ELR (cell line): ENCODE data around the gene DPP3.
"Not testable (repeated sequence)": the region's sequence is repeated elsewhere in the genome, so short reads cannot be mapped to it uniquely, and the experiment has no call there.

Source experiments
- DNase-seq: peaks from one replicate; pipeline ENCODE4 v3.0.0-alpha.2; 2015; ENCODE audit warnings: low read depth

The DPP3 gene, protein sequence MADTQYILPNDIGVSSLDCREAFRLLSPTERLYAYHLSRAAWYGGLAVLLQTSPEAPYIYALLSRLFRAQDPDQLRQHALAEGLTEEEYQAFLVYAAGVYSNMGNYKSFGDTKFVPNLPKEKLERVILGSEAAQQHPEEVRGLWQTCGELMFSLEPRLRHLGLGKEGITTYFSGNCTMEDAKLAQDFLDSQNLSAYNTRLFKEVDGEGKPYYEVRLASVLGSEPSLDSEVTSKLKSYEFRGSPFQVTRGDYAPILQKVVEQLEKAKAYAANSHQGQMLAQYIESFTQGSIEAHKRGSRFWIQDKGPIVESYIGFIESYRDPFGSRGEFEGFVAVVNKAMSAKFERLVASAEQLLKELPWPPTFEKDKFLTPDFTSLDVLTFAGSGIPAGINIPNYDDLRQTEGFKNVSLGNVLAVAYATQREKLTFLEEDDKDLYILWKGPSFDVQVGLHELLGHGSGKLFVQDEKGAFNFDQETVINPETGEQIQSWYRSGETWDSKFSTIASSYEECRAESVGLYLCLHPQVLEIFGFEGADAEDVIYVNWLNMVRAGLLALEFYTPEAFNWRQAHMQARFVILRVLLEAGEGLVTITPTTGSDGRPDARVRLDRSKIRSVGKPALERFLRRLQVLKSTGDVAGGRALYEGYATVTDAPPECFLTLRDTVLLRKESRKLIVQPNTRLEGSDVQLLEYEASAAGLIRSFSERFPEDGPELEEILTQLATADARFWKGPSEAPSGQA

GRCh38 chr11:66480117-66480938, at the start of gene DPP3:
Gene DPP3 (plus strand): TSS chr11:66480434. CDS start chr11:66482201, 1,767 bp downstream.
- DNase-seq, result peak; percentile 97

- not testable (repeated sequence) for DNase-seq
Observed at GRCh38 chr11:66431287-66431686, 48.9 kb upstream of the DPP3 start.

- not testable (repeated sequence) for DNase-seq
Observed at GRCh38 chr11:66431871-66432329, 48.3 kb upstream of the DPP3 start.

- DNase-seq, result no peak
Observed at GRCh38 chr11:66432597-66432996, 47.6 kb upstream of the DPP3 start.

GRCh38 chr11:66437979-66438503, 42.2 kb upstream of the DPP3 start:
- no peak for DNase-seq

- peak; percentile 96 for DNase-seq
Observed at GRCh38 chr11:66438504-66439466, 41.4 kb upstream of the DPP3 start, which contains the start of gene MRPL11. Gene MRPL11 (minus strand): TSS chr11:66438848. CDS start chr11:66438754, 94 bp downstream.

- DNase-seq, result not testable (repeated sequence)
Observed at GRCh38 chr11:66440101-66440939, 39.9 kb upstream of the DPP3 start.

GRCh38 chr11:66440940-66441282, 39.3 kb upstream of the DPP3 start:
- not testable (repeated sequence) for DNase-seq

- DNase-seq, result peak; percentile 96
Observed at GRCh38 chr11:66443602-66444001, 36.6 kb upstream of the DPP3 start.

DNA sequence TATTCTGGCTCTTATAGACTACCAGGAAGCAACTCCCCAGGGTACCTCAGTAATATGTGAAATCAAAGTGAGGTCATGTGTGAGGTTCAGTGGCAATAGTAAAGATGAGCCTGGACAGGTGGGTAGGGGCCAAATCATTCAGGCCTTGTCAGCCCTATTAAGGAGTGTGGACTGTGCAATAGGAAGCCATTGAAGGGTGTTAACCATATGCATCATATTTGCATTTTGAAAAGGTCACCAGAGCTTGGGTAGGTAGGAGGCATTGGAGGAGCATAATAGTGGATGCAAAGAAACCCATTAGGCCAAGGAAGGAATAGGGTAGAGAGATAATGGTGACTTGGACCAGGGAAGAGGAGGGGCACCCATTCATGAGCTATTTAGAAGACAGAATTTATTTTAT, 33.2 kb upstream of the DPP3 start:
- DNase-seq, result no peak

DNA sequence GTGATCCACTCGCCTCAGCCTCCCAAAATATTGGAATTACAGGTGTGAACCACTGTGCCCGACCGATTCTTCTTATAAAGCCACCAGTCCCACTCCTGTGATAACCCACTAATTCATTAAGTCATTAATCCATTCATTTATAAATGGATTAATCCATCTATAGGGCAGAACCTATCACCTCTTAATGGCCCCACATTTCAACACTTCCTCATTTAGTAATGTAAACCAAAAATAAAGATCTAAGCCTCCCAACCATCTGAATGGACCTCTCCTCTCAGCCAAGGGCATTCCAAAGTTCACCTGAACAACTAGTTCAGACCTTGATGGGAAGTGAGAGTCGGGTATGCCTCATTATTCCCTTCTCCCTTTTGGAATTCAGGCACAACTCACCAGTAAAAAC, 31.7 kb upstream of the DPP3 start:
- no peak for DNase-seq

DNA sequence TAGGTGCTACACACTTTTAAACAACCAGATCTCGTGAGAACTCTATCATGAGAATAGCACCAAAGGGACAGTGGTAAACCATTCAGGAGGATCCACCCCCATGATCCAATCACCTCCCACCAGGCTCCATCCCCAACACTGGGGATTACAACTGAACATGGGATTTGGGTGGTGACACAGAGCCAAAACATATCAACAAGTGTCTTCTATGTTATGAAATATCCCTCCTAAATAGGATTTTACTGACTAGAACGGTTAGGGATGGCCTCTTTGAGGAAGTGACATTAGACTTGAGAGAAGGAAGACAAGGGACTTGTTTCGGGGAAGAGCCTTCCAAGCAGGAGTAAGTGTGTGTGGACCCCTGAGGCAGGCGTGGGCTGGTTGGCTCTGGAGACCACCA, 29.7 kb upstream of the DPP3 start:
- DNase-seq, result no peak

DNA sequence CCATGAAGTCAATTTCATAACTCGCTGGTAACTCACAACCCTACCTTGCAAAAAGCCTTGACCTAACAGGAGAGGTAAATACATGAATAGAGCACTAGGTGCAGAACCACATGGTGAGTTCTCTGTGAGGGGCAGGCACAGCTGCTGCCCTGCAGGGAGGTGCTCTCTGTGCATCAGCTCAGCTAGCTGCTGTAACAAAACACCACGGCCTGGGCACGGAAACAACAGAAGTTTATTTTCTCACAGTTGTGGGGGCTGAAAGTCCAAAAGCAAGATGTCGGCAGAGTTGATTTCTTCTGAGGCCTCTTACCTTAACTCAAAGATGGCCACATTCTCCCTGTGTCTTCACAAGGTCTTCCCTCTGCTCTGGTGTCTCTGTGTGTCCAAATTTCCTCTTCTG, 28.6 kb upstream of the DPP3 start:
- no peak for DNase-seq

GRCh38 chr11:66454247-66454646, 26.0 kb upstream of the DPP3 start:
- DNase-seq, result peak; percentile 16

- DNase-seq, result no peak
Observed at GRCh38 chr11:66454828-66455227, 25.4 kb upstream of the DPP3 start.

DNA sequence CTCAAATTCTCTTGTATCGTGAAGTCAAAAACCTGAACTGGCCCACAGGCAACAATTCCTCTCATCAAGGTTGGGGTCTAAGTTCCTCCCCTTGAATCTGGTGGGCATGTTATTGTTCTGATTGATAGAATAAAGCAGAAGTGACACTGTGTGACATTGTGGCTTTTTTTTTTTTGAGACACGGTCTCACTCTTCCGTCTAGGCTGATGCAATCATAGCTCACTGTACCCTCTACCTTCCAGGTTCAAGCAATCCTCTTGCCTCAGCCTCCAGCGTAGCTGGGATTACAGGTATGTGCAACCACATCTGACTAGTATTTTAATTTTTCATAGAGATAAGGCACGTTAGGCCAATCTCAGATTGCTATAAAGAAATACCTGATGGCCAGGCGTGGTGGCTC, 22.4 kb upstream of the DPP3 start:
- no peak for DNase-seq

- DNase-seq, result no peak
Observed at GRCh38 chr11:66459138-66459778, 21.0 kb upstream of the DPP3 start.

DNA sequence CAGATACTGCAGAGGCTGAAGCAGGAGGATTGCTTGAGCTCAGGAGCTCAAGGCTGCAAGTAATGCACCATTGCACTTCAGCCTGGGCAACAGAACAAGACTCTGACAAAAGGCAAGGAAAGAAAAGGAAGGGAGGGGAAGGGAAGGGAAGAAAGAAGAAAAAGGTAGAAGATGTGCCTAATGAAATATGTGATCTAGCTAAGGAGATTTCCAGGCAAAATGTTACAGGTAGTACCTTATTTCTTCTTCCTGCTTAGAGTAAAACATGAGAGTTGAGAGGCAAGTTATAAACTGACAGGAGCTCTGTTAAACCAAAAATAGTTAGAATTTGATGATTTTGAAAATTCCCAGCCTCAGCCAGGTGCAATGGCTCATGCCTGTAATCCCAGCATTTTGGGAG, 18.2 kb upstream of the DPP3 start:
- DNase-seq, result no peak

DNA sequence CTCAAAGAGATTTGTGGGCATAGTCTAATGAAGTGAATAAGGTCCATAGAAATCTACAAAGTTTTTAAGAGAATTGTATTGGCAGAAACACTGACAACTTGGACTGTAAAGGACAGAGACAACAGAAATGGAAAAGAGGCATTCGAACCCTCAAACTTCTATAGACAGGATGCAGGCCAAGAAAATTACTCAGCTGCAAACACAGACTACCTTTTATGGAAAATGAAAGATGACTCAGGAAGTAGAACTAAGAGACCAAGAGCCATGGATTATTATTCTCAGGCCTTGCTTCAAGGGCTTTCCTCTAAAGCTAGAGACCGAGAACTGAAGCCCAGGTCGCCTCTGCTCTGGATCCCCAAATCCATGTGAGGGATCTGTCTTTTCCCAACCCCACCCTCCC, 17.3 kb upstream of the DPP3 start:
- DNase-seq, result peak; percentile 25
